Frontal cortex (tissue), 4 donors: ENCODE data around the gene MKNK2. TPM values are rescaled to one million over a fixed set of nuclear protein-coding genes. Genes with fewer than 3 reads are reported as not detected.

Experiments used
- DNase-seq, 2 donors: peaks; one replicate each; pipeline ENCODE4 v3.0.0; 2012; ENCODE audit warnings: low spot score in 2 of 2
- FAIRE-seq: peaks from 2 replicates; lab custom pipeline; 2012; peaks lifted over from hg19 to GRCh38; lab: Jason Lieb, UNC
- total RNA-seq: library from RNA; depleted of rRNA; stranded (reverse); fragments of >200 nt; gene quantifications from one replicate; pipeline ENCODE4 v1.2.3, GENCODE V29; 2014
- donor health status: control.
- donor health status: control.
- donor health status: control.

MKNK2 gene
- total RNA-seq, 1 donor from 2014 or later = 18.3 TPM

DNA sequence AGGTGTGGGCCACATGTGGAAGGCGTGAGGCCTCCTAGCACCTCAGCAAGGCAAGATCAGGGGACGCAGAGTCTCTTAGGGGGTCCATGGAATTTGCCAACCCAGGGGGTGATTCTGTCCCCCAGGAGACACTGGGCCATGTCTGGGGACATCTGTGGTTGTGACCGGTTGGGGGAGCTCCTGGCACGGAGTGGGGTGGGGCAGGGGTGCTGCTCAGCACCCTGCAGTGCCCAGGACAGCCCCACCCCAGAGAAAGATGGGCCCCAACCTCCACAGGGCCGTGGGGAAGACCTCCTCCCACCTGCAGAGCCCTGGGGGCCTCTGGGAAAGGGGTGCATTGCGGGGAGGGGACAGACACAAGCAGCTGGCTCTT, 4.0 kb downstream of the MKNK2 start:
- FAIRE-seq = no peak
- DNase-seq = no peak

DNA sequence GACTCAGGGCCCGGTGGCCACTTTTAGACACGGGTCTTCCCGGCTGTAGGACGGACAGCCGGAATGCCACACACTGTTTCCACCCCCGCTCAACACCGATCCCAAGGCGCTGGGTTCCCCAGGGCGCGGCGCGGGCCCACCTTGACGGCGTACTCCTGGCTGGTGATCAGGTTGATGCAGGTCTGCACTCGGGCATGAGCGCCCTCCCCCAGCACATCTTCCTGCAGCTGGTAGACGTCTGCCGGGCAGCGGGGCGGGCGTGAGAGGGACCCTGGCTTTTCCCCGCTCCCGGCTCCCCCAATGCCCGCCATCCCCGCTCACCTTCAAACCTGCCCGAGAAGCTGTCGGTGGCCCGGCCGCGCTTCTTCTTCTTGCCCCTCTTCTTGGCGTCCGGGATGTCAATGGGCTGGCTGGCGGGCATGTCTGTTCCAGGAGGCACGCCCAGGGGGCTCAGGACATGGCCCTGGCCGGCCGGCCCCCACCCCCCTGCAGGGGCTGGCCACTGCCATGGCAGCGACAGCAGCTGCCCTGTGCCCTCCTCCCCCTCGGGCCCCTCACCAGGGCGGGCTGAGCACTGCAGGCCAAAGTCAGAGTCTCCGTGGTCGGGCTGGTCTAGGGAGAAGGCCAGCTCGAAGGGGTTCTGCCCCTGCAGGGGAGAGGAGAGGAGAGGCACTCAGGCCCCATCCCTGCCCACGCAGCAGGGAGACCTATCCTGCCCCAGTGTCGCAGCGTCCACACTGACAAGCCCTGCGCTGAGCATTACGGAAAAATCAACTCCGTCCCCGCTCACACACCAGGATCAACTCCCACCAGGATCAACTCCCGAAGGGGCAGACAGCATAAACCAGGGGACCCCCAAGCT, 4.8 kb downstream of the MKNK2 start:
- FAIRE-seq = no peak
- DNase-seq = no peak

GRCh38 chr19:2045501-2046045, 5.5 kb downstream of the MKNK2 start:
- DNase-seq (no peak), FAIRE-seq (no peak)

DNA sequence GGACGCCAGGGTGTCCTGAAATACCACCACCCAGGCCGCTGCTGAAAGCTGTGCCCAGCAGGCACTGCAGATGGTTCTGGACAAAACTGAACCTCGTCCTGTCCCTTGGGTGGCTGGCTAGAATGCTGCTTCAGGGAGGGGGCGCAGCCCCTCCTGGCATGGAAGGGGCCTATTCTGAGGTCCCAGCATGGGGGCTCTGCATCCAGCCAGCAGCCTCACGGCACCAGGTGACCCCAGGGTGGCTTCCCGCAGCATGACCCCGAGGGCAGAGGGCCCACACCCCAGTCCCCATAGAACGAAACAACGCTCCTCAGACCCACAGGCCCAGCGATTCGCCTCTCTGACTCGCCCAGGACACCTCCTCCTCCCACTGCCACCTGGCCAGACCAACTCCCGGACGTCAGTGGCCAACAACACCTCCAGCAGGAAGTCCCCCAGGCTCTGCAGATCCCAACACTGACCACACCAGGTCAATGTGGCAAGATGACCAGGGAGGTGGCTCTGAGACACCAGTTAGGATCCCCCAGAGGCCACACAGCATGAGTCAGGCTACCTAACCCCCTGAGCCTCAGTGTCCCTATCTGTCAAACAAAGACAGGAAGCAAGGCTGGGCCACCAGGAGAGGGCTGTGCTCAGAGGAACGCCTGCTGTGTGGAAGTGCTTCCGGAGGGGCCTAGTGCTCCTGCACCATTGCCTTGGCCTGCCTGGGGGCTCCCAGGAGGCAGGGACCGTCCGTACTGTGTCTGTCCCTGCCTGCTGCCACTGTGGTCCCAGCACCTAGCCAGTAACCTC, 6.1 kb downstream of the MKNK2 start:
- no peak for FAIRE-seq
- no peak for DNase-seq

GRCh38 chr19:2043961-2044708, 6.9 kb downstream of the MKNK2 start:
- no peak for FAIRE-seq
- no peak for DNase-seq

DNA sequence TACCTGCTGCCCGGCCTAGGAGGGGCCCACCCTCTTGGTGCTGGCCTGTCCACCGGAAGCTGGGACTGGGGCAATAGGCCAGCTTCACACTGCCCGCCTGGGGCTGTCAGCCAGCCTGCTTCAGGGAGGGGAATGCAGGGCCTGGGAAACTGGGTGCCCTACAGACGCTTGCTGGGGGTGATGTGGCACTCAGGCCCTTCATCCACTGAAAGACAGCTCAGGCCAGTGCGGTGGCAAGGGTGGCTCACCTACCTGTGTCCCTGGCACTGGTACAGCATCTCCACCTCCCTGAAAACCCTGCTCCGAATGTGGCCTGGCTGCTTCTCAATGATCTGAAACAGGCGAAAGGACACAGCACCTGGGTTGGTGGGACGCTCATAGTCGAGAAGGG, 7.8 kb downstream of the MKNK2 start:
- FAIRE-seq (no peak), DNase-seq (no peak)

GRCh38 chr19:2042485-2043250, 8.4 kb downstream of the MKNK2 start:
- DNase-seq (no peak), FAIRE-seq (no peak)

DNA sequence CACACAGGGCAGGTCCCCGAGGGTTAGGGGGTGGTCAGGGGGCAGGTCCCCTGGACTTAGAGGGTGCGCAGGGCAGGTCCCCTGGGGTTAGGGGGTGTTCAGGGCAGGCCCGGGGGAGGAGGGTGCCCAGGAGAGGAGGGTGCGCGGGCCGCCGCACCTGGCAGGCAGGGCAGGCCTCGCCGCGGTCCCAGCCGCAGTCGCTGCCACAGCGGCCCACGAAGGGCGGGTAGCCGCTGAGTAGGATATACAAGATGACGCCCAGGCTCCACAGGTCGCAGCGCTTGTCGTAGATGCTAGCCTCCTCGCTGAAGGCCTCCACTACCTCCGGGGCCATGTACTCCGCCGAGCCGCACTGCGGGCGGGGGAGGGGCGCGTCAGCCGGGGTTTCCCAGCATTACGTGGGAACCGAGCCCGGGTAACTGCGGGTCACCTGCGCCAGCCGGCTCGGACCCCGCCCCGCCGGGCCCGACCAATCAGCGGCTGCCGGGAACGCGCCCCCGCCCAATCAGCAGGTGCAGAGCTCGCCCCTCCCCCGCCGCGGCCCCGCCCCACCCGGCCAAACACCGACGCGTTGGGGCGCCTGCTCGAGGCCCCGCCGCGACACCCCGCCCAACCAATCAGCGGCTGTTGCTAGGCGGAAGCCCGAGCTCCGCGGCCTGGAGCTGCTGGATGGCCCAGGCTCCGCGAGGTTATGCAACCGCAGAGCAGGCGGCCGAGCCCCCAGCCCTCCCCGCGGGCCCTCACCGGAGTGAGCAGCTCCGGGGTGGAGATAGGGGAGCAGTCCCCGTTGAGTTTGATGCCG, 9.2 kb downstream of the MKNK2 start:
- DNase-seq (peak; percentile 97 to 98), FAIRE-seq (no peak)

GRCh38 chr19:2041433-2041682, 9.7 kb downstream of the MKNK2 start:
- no peak for DNase-seq
- no peak for FAIRE-seq

DNA sequence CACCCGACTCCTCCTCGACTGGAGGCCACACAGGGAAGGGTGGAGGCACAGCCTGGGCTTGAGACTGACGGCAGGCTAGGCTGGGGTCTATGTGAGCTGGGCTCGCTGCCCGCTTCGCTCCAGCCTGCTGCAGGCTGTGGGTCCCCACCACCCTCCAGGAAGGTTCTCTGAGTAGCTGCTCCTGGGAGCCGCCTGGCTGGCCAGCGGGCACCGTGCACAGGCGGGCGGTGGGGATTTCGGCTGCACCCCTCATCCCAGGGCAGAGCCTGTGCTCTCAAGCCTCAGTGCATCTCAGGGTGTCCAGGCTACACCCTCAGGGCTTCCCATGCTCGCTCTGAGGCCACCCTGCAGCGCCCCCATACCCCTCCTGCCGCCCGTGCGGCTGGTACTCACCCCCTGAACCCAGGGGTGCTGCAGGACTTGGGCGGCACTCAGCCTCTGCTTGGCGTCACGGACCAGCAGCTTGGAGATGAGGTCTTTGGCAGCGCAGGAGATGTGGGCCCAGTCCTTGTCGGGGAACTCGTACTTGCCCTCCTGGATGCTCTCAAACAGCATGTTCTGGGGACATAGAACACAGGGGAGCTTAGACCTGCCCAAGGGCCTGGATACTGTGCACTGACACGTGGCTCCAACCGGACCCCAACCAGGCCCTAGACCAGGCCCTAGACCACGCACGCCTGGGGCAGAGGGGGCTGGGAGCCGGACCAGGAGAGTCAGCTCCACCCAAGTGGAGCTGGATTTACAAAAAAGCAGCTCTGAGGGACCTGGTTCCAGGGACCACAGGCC, 10.2 kb downstream of the MKNK2 start:
- FAIRE-seq = no peak
- DNase-seq = no peak

- DNase-seq = no peak
- FAIRE-seq = no peak
Measured at GRCh38 chr19:2039959-2040646, 10.9 kb downstream of the MKNK2 start.

- no peak for FAIRE-seq
- DNase-seq = no peak
Measured at GRCh38 chr19:2039089-2039958, 11.7 kb downstream of the MKNK2 start.

DNA sequence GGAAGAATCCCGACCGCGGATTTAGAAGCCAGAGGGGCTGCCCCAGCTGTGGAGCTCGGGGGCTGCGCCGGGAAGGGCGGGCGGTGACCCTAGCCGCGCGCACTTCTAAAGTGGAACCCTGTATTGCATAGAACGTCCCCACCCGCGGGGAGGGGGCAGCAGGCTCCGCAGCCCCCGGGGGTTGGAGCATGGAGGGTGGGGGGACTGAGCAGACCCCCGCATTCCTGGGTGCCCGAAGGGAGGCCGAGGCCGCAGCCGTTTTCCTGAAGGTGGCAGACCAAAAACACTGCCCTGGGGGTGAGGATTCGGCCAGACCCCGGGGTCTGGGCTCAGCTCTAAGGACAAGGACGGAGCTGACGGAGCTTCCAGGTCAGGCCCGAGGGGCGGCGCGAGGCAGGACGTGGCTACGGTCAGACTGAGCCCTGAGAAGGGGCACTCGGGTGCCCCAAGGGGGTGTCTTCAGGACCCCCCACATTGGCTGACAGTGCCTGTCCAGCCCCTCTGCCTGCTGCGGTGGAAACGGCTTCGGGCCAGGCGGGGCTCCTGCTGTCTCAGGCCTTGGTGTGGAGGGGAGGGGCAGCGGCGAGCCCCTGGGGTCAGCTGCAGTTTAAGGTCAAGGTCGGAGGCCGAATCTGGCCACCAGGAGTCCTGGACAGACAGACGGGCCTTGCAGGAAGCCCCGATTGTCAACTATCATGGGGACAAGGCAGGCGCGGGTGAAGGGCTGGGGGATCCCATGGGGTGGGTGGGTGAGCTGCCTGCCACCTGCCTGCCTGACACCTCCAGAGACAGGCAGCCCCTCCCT, 12.6 kb downstream of the MKNK2 start:
- DNase-seq = no peak
- FAIRE-seq = no peak

- DNase-seq = no peak
- FAIRE-seq = no peak
Measured at GRCh38 chr19:2037651-2038255, 13.3 kb downstream of the MKNK2 start.

- FAIRE-seq (no peak), DNase-seq (no peak)
Measured at GRCh38 chr19:2036424-2036823, 14.6 kb downstream of the MKNK2 start.

DNA sequence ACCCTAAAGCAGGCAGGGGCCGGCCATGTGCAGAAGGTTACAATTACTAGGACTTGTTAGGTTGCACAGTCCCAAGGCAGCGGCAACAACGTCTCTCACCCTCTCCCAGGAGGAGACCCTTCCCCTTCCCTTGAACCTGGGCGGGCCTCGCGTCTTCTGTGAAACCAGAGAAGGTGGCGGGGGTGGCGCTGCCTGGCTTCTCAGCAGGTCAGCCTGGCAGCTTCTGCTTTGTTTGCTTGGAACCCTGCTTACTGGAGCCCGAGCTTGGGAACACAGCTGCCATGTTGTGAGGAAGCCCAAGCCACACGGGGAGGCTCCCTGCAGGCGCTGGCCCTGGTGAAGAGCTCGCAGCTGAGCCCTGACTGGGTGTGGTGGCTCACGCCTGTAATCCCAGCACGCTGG, 15.5 kb downstream of the MKNK2 start:
- DNase-seq (no peak), FAIRE-seq (no peak)
